OCI-LY3 (cell line): Measurements from ENCODE around the gene NMBR.

Experiments
- CTCF ChIP-seq: fragments of 200-600, 300-600 bp; sonication (generic); IDR thresholded peaks from 2 replicates; pipeline ENCODE4 v1.5.1; 2014; ENCODE audit warnings: antibody characterized with exemption, low read length, low read depth
- EZH2phosphoT487 ChIP-seq: fragments of 200-600 bp; shearing (Covaris generic); IDR thresholded peaks from 2 replicates; pipeline ENCODE4 v1.6.1; 2018; ENCODE audit warnings: antibody characterized with exemption, mixed run types, low read depth

DNA sequence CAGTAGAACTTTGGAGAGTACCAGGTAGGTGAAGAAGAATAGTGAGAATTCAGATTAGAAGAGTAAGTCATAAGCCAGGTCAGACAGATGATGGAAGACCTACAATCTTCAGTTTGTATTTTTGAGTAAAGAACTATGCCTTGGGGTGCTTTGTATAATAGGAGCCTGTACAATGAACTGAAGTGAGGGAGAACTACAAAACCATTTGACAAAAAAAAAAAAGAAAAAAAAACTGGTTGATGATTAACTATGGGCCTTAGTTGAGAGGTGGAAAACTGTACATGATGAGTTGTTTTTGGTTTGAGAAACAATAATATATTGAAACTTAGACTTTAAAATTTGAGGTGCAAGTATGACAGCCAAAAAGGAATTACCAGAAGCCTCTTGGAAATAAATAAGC, 25.8 kb upstream of the NMBR start:
- TF ChIP-seq CTCF (no peak), EZH2phosphoT487 (no peak)
